ENCODE measurements around the gene IFITM2. TPM values are rescaled to one million over a fixed set of nuclear protein-coding genes. Genes with fewer than 3 reads are reported as not detected.

IFITM2 gene
- total and polyA plus RNA-seq, 4 donors, result 8.5 to 1,441 (median 404) TPM

- no peak for DNase-seq (ENCODE audit: low spot score)
- Histone ChIP-seq H3K4me3 (ENCODE audit: low read depth in 1 of 3, low read length in 3 of 3) (no peak overlapping the region), H3K9ac (ENCODE audit: low read depth in 1 of 2, low read length in 2 of 2) (no peak overlapping the region), H3K4me1 (ENCODE audit: control insufficient read depth in 4 of 4, insufficient read depth in 4 of 4, low read length in 3 of 4) (no peaks in the 10 kb centered on the region), H3K36me3 (ENCODE audit: control insufficient read depth in 4 of 4, insufficient read depth in 3 of 4, low read depth in 1 of 4, low read length in 3 of 4) (peaks cover 0 to under 1% (median 0%) of the 10 kb centered on the region in 4 donors), H3K27me3 (ENCODE audit: control insufficient read depth in 4 of 4, insufficient read depth in 4 of 4, low read length in 3 of 4) (no peaks in the 10 kb centered on the region), H3K27ac (ENCODE audit: low read depth in 1 of 2, low read length in 2 of 2) (no peak overlapping the region), H3K9me3 (ENCODE audit: control insufficient read depth in 4 of 4, low read length in 3 of 4) (no peaks in the 10 kb centered on the region)
- 51% methylated on average over 15 of the region's 15 CpGs for WGBS
- TF ChIP-seq ATF3 (IDR thresholded peaks at IDR 0.05) (no peak), SP1 (IDR thresholded peaks at IDR 0.05) (no peak), YY1 (IDR thresholded peaks at IDR 0.05) (no peak), MAX (IDR thresholded peaks at IDR 0.05) (no peak), RXRA (IDR thresholded peaks at IDR 0.05) (no peak), JUND (IDR thresholded peaks at IDR 0.05) (no peak), RAD21 (IDR thresholded peaks at IDR 0.05) (no peak), HNF4A (conservative IDR thresholded peaks at IDR 0.05) (no peak), GABPA (IDR thresholded peaks at IDR 0.05 in 1 of 2, conservative IDR thresholded peaks at IDR 0.05 in 1 of 2) (no peak), FOXA1 (IDR thresholded peaks at IDR 0.05) (no peak)
Observed at GRCh38 chr11:298406-299065, 9.1 kb upstream of the IFITM2 start.

- WGBS, result 68% methylated on average over 40 of the region's 40 CpGs
- Histone ChIP-seq H3K27ac (ENCODE audit: low read depth in 1 of 2, low read length in 2 of 2) (no peak within 1 kb of the TSS), H3K4me1 (ENCODE audit: control insufficient read depth in 4 of 4, insufficient read depth in 4 of 4, low read length in 3 of 4) (no peaks in the 10 kb centered on the region), H3K36me3 (ENCODE audit: control insufficient read depth in 4 of 4, insufficient read depth in 3 of 4, low read depth in 1 of 4, low read length in 3 of 4) (no peaks in the 10 kb centered on the region), H3K9ac (ENCODE audit: low read depth in 1 of 2, low read length in 2 of 2) (no peak within 1 kb of the TSS), H3K9me3 (ENCODE audit: control insufficient read depth in 4 of 4, low read length in 3 of 4) (no peaks in the 10 kb centered on the region), H3K27me3 (ENCODE audit: control insufficient read depth in 4 of 4, insufficient read depth in 4 of 4, low read length in 3 of 4) (no peaks in the 10 kb centered on the region), H3K4me3 (ENCODE audit: low read depth in 1 of 3, low read length in 3 of 3) (no peak within 1 kb of the TSS)
- no peak for DNase-seq (ENCODE audit: low spot score)
- TF ChIP-seq MAX (IDR thresholded peaks at IDR 0.05) (no peak), JUND (IDR thresholded peaks at IDR 0.05) (no peak), REST (IDR thresholded peaks at IDR 0.05) (no peak), EGR1 (IDR thresholded peaks at IDR 0.05; ENCODE audit: low read depth in 2 of 2) (no peak), NR2F2 (IDR thresholded peaks at IDR 0.05) (no peak), CTCF (IDR thresholded peaks at IDR 0.05; ENCODE audit: low read depth, low read length, missing input control) (no peak), GABPA (IDR thresholded peaks at IDR 0.05 in 1 of 2, conservative IDR thresholded peaks at IDR 0.05 in 1 of 2) (no peak), FOXA2 (IDR thresholded peaks at IDR 0.05) (no peak), RXRA (IDR thresholded peaks at IDR 0.05) (no peak), FOXA1 (IDR thresholded peaks at IDR 0.05) (no peak), TAF1 (conservative IDR thresholded peaks at IDR 0.05) (no peak), YY1 (IDR thresholded peaks at IDR 0.05) (no peak), HNF4G (IDR thresholded peaks at IDR 0.05) (no peak), HNF4A (conservative IDR thresholded peaks at IDR 0.05) (no peak), ATF3 (IDR thresholded peaks at IDR 0.05) (no peak), SP1 (IDR thresholded peaks at IDR 0.05) (no peak), ZBTB33 (IDR thresholded peaks at IDR 0.05) (no peak), RAD21 (IDR thresholded peaks at IDR 0.05) (no peak)
Observed at GRCh38 chr11:299081-299891, 8.3 kb upstream of the IFITM2 start, which contains the start of gene IFITM5. Gene IFITM5 (minus strand): TSS chr11:299526. CDS start chr11:299490, 36 bp downstream.

All from liver (tissue), 9 donors.